K562 (cell line): ENCODE data around the gene SERPIND1. TPM values are rescaled to one million over a fixed set of nuclear protein-coding genes. Genes with fewer than 3 reads are reported as not detected.

ENCODE experiments used
- ATF7 ChIP-seq: fragments of 450-650 bp; IDR thresholded peaks from 2 replicates; pipeline ENCODE4 v1.7.1; 2014; ENCODE audit warnings: mild to moderate bottlenecking, moderate library complexity
- CCAR2 ChIP-seq: fragments of 200-400 bp; formaldehyde crosslinking; IDR thresholded peaks from 2 replicates; pipeline ENCODE4 v1.6.1; 2017; ENCODE audit warnings: mild to moderate bottlenecking, low read depth, low read length
- FOXM1 ChIP-seq, 2 experiments: fragments of 450-650 bp in 1 of 2; sonication (generic) in 1 of 2; formaldehyde crosslinking in 1 of 2; IDR thresholded peaks; 2 replicates each; pipeline versions ENCODE4 v1.6.1 to v1.9.0; 2017 to 2022; ENCODE audit warnings: low read depth in 2 of 2, mild to moderate bottlenecking in 2 of 2, missing genetic modification reagents in 1 of 2, moderate library complexity in 1 of 2
- HNRNPLL ChIP-seq: fragments of 200-400 bp; formaldehyde crosslinking; IDR thresholded peaks from 2 replicates; pipeline ENCODE4 v1.6.1; 2017; ENCODE audit warnings: low read length, low read depth, mild to moderate bottlenecking; ENCODE audit not compliant: poor library complexity, severe bottlenecking
- KDM1A ChIP-seq, 2 experiments: fragments of 450-650 bp; IDR thresholded peaks; 2 replicates each; pipeline ENCODE4 v1.6.1; 2016; ENCODE audit warnings: mild to moderate bottlenecking in 2 of 2
- LCOR ChIP-seq: sonication (generic); formaldehyde crosslinking; IDR thresholded peaks from 2 replicates; pipeline ENCODE4 v1.8.0; 2022; ENCODE audit warnings: mild to moderate bottlenecking, missing genetic modification reagents
- MAX ChIP-seq: sonication (generic); formaldehyde crosslinking; IDR thresholded peaks from 2 replicates; pipeline ENCODE4 v1.9.0; 2022; ENCODE audit warnings: mild to moderate bottlenecking, missing genetic modification reagents
- NCOA4 ChIP-seq: fragments of 450-650 bp; IDR thresholded peaks from 2 replicates; pipeline ENCODE4 v1.6.1; 2018; ENCODE audit warnings: mild to moderate bottlenecking; ENCODE audit not compliant: partially characterized antibody
- NFE2L1 ChIP-seq: fragments of 450-650 bp; IDR thresholded peaks from 2 replicates; pipeline ENCODE4 v1.6.1; 2016; ENCODE audit warnings: missing genetic modification characterization, low read depth, mild to moderate bottlenecking, missing compliant biosample characterization, moderate library complexity, borderline replicate concordance
- NR2C1 ChIP-seq, 2 experiments: fragments of 450-650 bp; IDR thresholded peaks; 2 replicates each; pipeline ENCODE4 v1.6.1; 2017; ENCODE audit warnings: mild to moderate bottlenecking in 2 of 2, antibody characterized with exemption in 1 of 2, inconsistent platforms in 1 of 2, missing compliant biosample characterization in 1 of 2, missing genetic modification characterization in 1 of 2
- TCF7 ChIP-seq: sonication (generic); IDR thresholded peaks from 2 replicates; pipeline ENCODE4 v1.6.1; 2016; ENCODE audit warnings: antibody characterized with exemption, borderline replicate concordance
- THAP7 ChIP-seq: fragments of 250-450 bp; sonication (Bioruptor Pico); IDR thresholded peaks from 2 replicates; pipeline ENCODE4 v1.5.0; 2021
- TRIM24 ChIP-seq, 2 experiments: fragments of 450-650 bp; IDR thresholded peaks; 2 replicates each; pipeline ENCODE4 v1.6.1; 2016
- UBTF ChIP-seq, 2 experiments: IDR thresholded peaks; 2 replicates each; pipeline ENCODE4 v1.6.1; 2012; ENCODE audit warnings: improper control_type of control experiment in 2 of 2, low read depth in 2 of 2, low read length in 2 of 2, borderline replicate concordance in 1 of 2
- ZBTB11 ChIP-seq, 3 experiments: fragments of 200-800 bp in 1 of 3; fragments of 250-450 bp in 1 of 3; fragments of 450-650 bp in 1 of 3; sonication (Bioruptor Pico) in 1 of 3; sonication (Bioruptor generic) in 1 of 3; formaldehyde crosslinking in 1 of 3; IDR thresholded peaks; 2 replicates each; pipeline versions ENCODE4 v1.6.1 to v1.8.0; 2016 to 2022; ENCODE audit warnings: mild to moderate bottlenecking in 2 of 3, missing genetic modification characterization in 2 of 3, missing compliant biosample characterization in 1 of 3, moderate library complexity in 1 of 3
- ZBTB49 ChIP-seq: sonication (generic); formaldehyde crosslinking; IDR thresholded peaks from 2 replicates; pipeline ENCODE4 v1.8.0; 2022; ENCODE audit warnings: missing genetic modification reagents, mild to moderate bottlenecking, borderline replicate concordance
- ZNF253 ChIP-seq: fragments of 250-450 bp; sonication (Bioruptor Pico); conservative IDR thresholded peaks from 2 replicates; pipeline ENCODE4 v1.6.1; 2021; ENCODE audit warnings: mild to moderate bottlenecking
- ZNF354B ChIP-seq: fragments of 250-450 bp; sonication (Bioruptor Pico); IDR thresholded peaks from 2 replicates; pipeline ENCODE4 v1.4.0; 2020
- polyA plus RNA-seq, 8 experiments: library from polyadenylated mRNA; depleted of rRNA in 4 of 8; stranded (reverse) in 5 of 8; unstranded in 3 of 8; fragments of >200 nt; fragmentation: Nextera tagmentation in 2 of 8; fragmentation: Illumina TruSeq in 1 of 8; extraction: Ambion mirVana in 2 of 8; extraction: Trizol in 1 of 8; gene quantifications; 2 replicates each; pipeline versions ENCODE4 v1.2.1 to v1.2.3, GENCODE V29; 2011 to 2014; ENCODE audit warnings: inconsistent platforms in 1 of 8, missing spikeins in 1 of 8
- total RNA-seq, 7 experiments: library from RNA; depleted of rRNA in 6 of 7; stranded (reverse); fragments of >200 nt in 6 of 7; fragmentation: Illumina TruSeq in 2 of 7; extraction: Trizol in 2 of 7; gene quantifications; 2 replicates each; pipeline versions ENCODE4 v1.2.1 to v1.2.3, GENCODE V29; 2011 to 2021; ENCODE audit warnings: low replicate concordance in 1 of 7

Gene SERPIND1
- total and polyA plus RNA-seq, 9 of the 15 experiments (the other 6 are each of a cell fraction or from before 2014, with no cell fraction given) = 0.04 to 0.11 (median 0.09) TPM; not detected in 6

- TF ChIP-seq ZBTB49 (CRISPR knock-in tag) (no peak), UBTF (IDR thresholded peaks at IDR 0.05; ENCODE audit: borderline replicate concordance in 1 of 2, low read depth in 2 of 2, low read length in 2 of 2) (no peak), NR2C1 (IDR thresholded peaks at IDR 0.05) (no peak), NR2C1 (tag; IDR thresholded peaks at IDR 0.05) (no peak), HNRNPLL (no peak), FOXM1 (IDR thresholded peaks at IDR 0.05; ENCODE audit: low read depth) (no peak), FOXM1 (CRISPR knock-in tag; IDR thresholded peaks at IDR 0.05; ENCODE audit: low read depth) (no peak), TRIM24 (IDR thresholded peaks at IDR 0.05) (no peak), NCOA4 (no peak), LCOR (peak; percentile 72; the same call in 1 of the 2 replicates), KDM1A (IDR thresholded peaks at IDR 0.05) (peak in 1 of 2 experiments; percentile 53; a peak in 1 of 4 replicates), ATF7 (peak; percentile 32; the same call in 1 of the 2 replicates), ZNF253 (no peak), MAX (no peak), THAP7 (0 out of 2 replicates have a peak, but pooled peaks have one; percentile 12), CCAR2 (no peak), NFE2L1 (tag) (no peak), TCF7 (no peak), ZNF354B (CRISPR knock-in tag) (no peak), ZBTB11 (CRISPR knock-in tag; IDR thresholded peaks at IDR 0.05) (no peak)
Observed at GRCh38 chr22:20805972-20806471, 32.1 kb downstream of the SERPIND1 start (continued).
